ENCODE data around the gene CYLD.

CYLD gene

GRCh38 chr16:50845296-50845695 lies 103.4 kb downstream of the CYLD start:
- no peak for DNase-seq (ENCODE audit: low read depth)
- no peak overlapping the region for H3K4me3 ChIP-seq (ENCODE audit: low read depth, low read length)
- TF ChIP-seq CTCF (conservative IDR thresholded peaks at IDR 0.05; ENCODE audit: low read depth, low read length): no peak

GRCh38 chr16:50846511-50846910 lies 104.6 kb downstream of the CYLD start:
- no peak for DNase-seq (ENCODE audit: low read depth)
- TF ChIP-seq CTCF (conservative IDR thresholded peaks at IDR 0.05; ENCODE audit: low read depth, low read length): no peak
- no peak overlapping the region for H3K4me3 ChIP-seq (ENCODE audit: low read depth, low read length)

- no peak overlapping the region for H3K4me3 ChIP-seq (ENCODE audit: low read depth, low read length)
- no peak for DNase-seq (ENCODE audit: low read depth)
- no peak for TF ChIP-seq CTCF (conservative IDR thresholded peaks at IDR 0.05; ENCODE audit: low read depth, low read length)
Measured at GRCh38 chr16:50847166-50847565, 105.3 kb downstream of the CYLD start.

GRCh38 chr16:50848755-50849514 lies 107.0 kb downstream of the CYLD start:
- TF ChIP-seq CTCF (conservative IDR thresholded peaks at IDR 0.05; ENCODE audit: low read depth, low read length): no peak
- no peak for DNase-seq (ENCODE audit: low read depth)
- H3K4me3 ChIP-seq (ENCODE audit: low read depth, low read length): no peak overlapping the region
